IPS-NIHi7 (cell line): Measurements from ENCODE around the gene SCYL1.
"Not testable (repeated sequence)": the region's sequence is repeated elsewhere in the genome, so short reads cannot be mapped to it uniquely, and the experiment has no call there.

Experiments used
- DNase-seq: peaks from one replicate; pipeline ENCODE4 v3.0.0; 2012; ENCODE audit warnings: mixed read lengths; ENCODE audit errors: extremely low spot score

Gene SCYL1

GRCh38 chr11:65553301-65554001, 28.6 kb downstream of the SCYL1 start:
- no peak for DNase-seq

GRCh38 chr11:65554057-65554818, 29.4 kb downstream of the SCYL1 start:
- DNase-seq: no peak

GRCh38 chr11:65554842-65555430, 30.1 kb downstream of the SCYL1 start:
- DNase-seq: no peak

GRCh38 chr11:65555693-65556231, 30.9 kb downstream of the SCYL1 start:
- no peak for DNase-seq

- DNase-seq: no peak
These were observed 31.8 kb downstream of the SCYL1 start for GRCh38 chr11:65556470-65557279.

- no peak for DNase-seq
These were observed 32.6 kb downstream of the SCYL1 start for GRCh38 chr11:65557280-65558001.

GRCh38 chr11:65558002-65558929, 33.4 kb downstream of the SCYL1 start, which contains the start of gene LTBP3:
Gene LTBP3 (minus strand): TSS chr11:65558359. CDS start chr11:65557959, 400 bp downstream.
- peak; percentile 68 for DNase-seq

GRCh38 chr11:65558930-65559509, 34.1 kb downstream of the SCYL1 start:
- DNase-seq: no peak

GRCh38 chr11:65559535-65559934, 34.7 kb downstream of the SCYL1 start:
- DNase-seq: no peak

GRCh38 chr11:65559951-65560537, 35.2 kb downstream of the SCYL1 start:
- DNase-seq: no peak

GRCh38 chr11:65560555-65561418, 35.9 kb downstream of the SCYL1 start:
- DNase-seq: peak; percentile 71

GRCh38 chr11:65562020-65562419, 37.1 kb downstream of the SCYL1 start:
- DNase-seq: no peak

- no peak for DNase-seq
These were observed 37.9 kb downstream of the SCYL1 start for GRCh38 chr11:65562788-65563187.

GRCh38 chr11:65563601-65564000, 38.7 kb downstream of the SCYL1 start:
- no peak for DNase-seq

- not testable (repeated sequence) for DNase-seq
These were observed 40.1 kb downstream of the SCYL1 start for GRCh38 chr11:65564879-65565559.

GRCh38 chr11:65565624-65566453, 41.0 kb downstream of the SCYL1 start:
- DNase-seq: no peak
